Fibroblast of lung (primary cell): ENCODE results near the gene DPP4. TPM values are rescaled to one million over a fixed set of nuclear protein-coding genes. Genes with fewer than 3 reads are reported as not detected.

Experiments used
- DNase-seq, 2 donors: peaks; one replicate each; pipeline versions ENCODE4 v3.0.0 to v3.0.0-alpha.2; 2010; ENCODE audit warnings: low read depth in 2 of 2
- H2AFZ ChIP-seq: 2 replicates; pipeline ENCODE4 v1.5.1; 2012; ENCODE audit warnings: low read length, control low read depth, inconsistent platforms
- H3K27ac ChIP-seq: 2 replicates; pipeline ENCODE4 v1.5.1; 2011; ENCODE audit warnings: low read length, control low read depth; ENCODE audit not compliant: insufficient read depth
- H3K27me3 ChIP-seq: 2 replicates; pipeline ENCODE4 v1.5.1; 2011; ENCODE audit warnings: mild to moderate bottlenecking, low read length; ENCODE audit not compliant: control insufficient read depth, insufficient read depth
- H3K36me3 ChIP-seq: 2 replicates; pipeline ENCODE4 v1.5.1; 2011; ENCODE audit warnings: low read length; ENCODE audit not compliant: control insufficient read depth, insufficient read depth
- H3K4me1 ChIP-seq: 2 replicates; pipeline ENCODE4 v1.5.1; 2011; ENCODE audit warnings: low read length; ENCODE audit not compliant: control insufficient read depth, insufficient read depth; ENCODE audit errors: extremely low read depth
- H3K4me2 ChIP-seq: 2 replicates; pipeline ENCODE4 v1.5.1; 2011; ENCODE audit warnings: low read length, control low read depth; ENCODE audit not compliant: insufficient read depth; ENCODE audit errors: extremely low read depth
- H3K4me3 ChIP-seq, 4 experiments: fragments of 200-600 bp in 1 of 4; sonication (generic) in 1 of 4; replicated peaks in 1 of 4; 2 replicates each; pipeline ENCODE4 v1.5.1; 2011 to 2016; ENCODE audit warnings: low read length in 4 of 4, low read depth in 3 of 4, mild to moderate bottlenecking in 3 of 4, control low read depth in 2 of 4, inconsistent platforms in 1 of 4, mixed read lengths in 1 of 4; ENCODE audit not compliant: insufficient read depth in 1 of 4; ENCODE audit errors: control extremely low read depth in 1 of 4
- H3K79me2 ChIP-seq: 2 replicates; pipeline ENCODE4 v1.5.1; 2012; ENCODE audit warnings: mild to moderate bottlenecking, low read length, inconsistent platforms; ENCODE audit not compliant: control insufficient read depth, insufficient read depth
- H3K9ac ChIP-seq: 2 replicates; pipeline ENCODE4 v1.5.1; 2011; ENCODE audit warnings: mild to moderate bottlenecking, low read length, control low read depth; ENCODE audit not compliant: insufficient read depth
- H3K9me3 ChIP-seq: 2 replicates; pipeline ENCODE4 v1.5.1; 2012; ENCODE audit warnings: low read depth, low read length; ENCODE audit not compliant: control insufficient read depth, insufficient read depth
- H4K20me1 ChIP-seq: 2 replicates; pipeline ENCODE4 v1.5.1; 2011; ENCODE audit warnings: low read length; ENCODE audit not compliant: control insufficient read depth, insufficient read depth; ENCODE audit errors: extremely low read depth
- EZH2 ChIP-seq: IDR thresholded peaks from 2 replicates; pipeline ENCODE4 v1.5.1; 2012; ENCODE audit warnings: low read length, control low read depth, mild to moderate bottlenecking; ENCODE audit errors: missing control alignments
- polyA plus RNA-seq, 2 donors: library from polyadenylated mRNA; depleted of rRNA in 1 of 2; stranded (reverse) in 1 of 2; unstranded in 1 of 2; fragments of >200 nt; gene quantifications; 2 replicates each; pipeline ENCODE4 v1.2.1, GENCODE V29; 2011 to 2012; ENCODE audit warnings: missing spikeins in 1 of 2
- total RNA-seq: library from RNA; depleted of rRNA; stranded (reverse); fragments of >200 nt; gene quantifications from 2 replicates; pipeline ENCODE4 v1.2.1, GENCODE V29; 2014
- TF ChIP-seq, protein P1 (sequence below), 2 donors: IDR thresholded peaks in 1 of 2; conservative IDR thresholded peaks in 1 of 2; 1 replicate in 1 of 2; 2 replicates in 1 of 2; pipeline ENCODE4 v1.5.1; 2011 to 2012; ENCODE audit warnings: low read length in 2 of 2, control low read depth in 1 of 2, inconsistent platforms in 1 of 2, low read depth in 1 of 2, mild to moderate bottlenecking in 1 of 2

Gene DPP4
- total and polyA plus RNA-seq, 2 donors (not counting 1 experiment from before 2014, with no cell fraction given) = 58.1 to 297 TPM

- Histone ChIP-seq H3K9ac (no peak overlapping the region), H3K4me3 (no peak overlapping the region), H3K27ac (no peak overlapping the region), H3K4me2 (no peak overlapping the region), H3K4me1 (no peaks in the 10 kb centered on the region), H4K20me1 (no peaks in the 10 kb centered on the region), H2AFZ (no peak overlapping the region), H3K36me3 (no peaks in the 10 kb centered on the region), H3K9me3 (no peaks in the 10 kb centered on the region), H3K27me3 (no peaks in the 10 kb centered on the region), H3K79me2 (no peaks in the 10 kb centered on the region)
- no peak for DNase-seq
- TF ChIP-seq EZH2 = no peak
- TF ChIP-seq, protein P1, sequence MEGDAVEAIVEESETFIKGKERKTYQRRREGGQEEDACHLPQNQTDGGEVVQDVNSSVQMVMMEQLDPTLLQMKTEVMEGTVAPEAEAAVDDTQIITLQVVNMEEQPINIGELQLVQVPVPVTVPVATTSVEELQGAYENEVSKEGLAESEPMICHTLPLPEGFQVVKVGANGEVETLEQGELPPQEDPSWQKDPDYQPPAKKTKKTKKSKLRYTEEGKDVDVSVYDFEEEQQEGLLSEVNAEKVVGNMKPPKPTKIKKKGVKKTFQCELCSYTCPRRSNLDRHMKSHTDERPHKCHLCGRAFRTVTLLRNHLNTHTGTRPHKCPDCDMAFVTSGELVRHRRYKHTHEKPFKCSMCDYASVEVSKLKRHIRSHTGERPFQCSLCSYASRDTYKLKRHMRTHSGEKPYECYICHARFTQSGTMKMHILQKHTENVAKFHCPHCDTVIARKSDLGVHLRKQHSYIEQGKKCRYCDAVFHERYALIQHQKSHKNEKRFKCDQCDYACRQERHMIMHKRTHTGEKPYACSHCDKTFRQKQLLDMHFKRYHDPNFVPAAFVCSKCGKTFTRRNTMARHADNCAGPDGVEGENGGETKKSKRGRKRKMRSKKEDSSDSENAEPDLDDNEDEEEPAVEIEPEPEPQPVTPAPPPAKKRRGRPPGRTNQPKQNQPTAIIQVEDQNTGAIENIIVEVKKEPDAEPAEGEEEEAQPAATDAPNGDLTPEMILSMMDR (conservative IDR thresholded peaks at IDR 0.05 in 1 of 2, IDR thresholded peaks at IDR 0.05 in 1 of 2; ENCODE audit: low read depth in 1 of 2, low read length in 2 of 2) = no peak
These were observed 109.9 kb downstream of the DPP4 start for GRCh38 chr2:161964160-161964559.

DNA sequence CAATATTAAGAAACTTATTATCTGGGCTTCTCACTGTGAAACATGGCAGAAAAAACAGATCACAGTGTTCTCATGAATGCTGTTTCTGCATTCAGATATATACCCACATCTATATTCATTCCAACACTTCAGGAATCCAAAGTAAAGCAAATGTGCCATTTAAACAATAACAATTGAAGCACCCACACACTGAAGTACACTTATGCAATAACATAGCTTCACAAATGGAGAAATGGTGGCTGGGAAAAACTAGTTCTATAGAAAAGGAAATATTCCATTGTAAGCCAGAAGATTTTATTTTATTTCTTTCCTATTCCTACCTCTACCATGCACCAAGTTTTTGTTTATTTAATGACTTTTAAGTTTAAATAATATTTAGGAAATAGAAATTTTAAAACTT lies 111.9 kb downstream of the DPP4 start:
- no peak for TF ChIP-seq EZH2
- TF ChIP-seq, protein P1 (conservative IDR thresholded peaks at IDR 0.05 in 1 of 2, IDR thresholded peaks at IDR 0.05 in 1 of 2; ENCODE audit: low read depth in 1 of 2, low read length in 2 of 2) = no peak
- no peaks in the 10 kb centered on the region for H3K27me3 ChIP-seq
- H2AFZ ChIP-seq = no peak overlapping the region
- H3K4me3 ChIP-seq = no peak overlapping the region
- H3K27ac ChIP-seq = no peak overlapping the region
- no peaks in the 10 kb centered on the region for H4K20me1 ChIP-seq
- H3K4me1 ChIP-seq = no peaks in the 10 kb centered on the region
- DNase-seq = no peak
- H3K36me3 ChIP-seq = no peaks in the 10 kb centered on the region
- H3K9ac ChIP-seq = no peak overlapping the region
- no peaks in the 10 kb centered on the region for H3K79me2 ChIP-seq
- no peak overlapping the region for H3K4me2 ChIP-seq
- no peaks in the 10 kb centered on the region for H3K9me3 ChIP-seq

- no peak overlapping the region for H3K4me2 ChIP-seq
- H2AFZ ChIP-seq = no peak overlapping the region
These were observed 113.0 kb downstream of the DPP4 start for GRCh38 chr2:161961061-161961460.

More at GRCh38 chr2:161961061-161961460, 113.0 kb downstream of the DPP4 start:
- Histone ChIP-seq H3K27me3 (peaks cover 5% of the 10 kb centered on the region), H3K36me3 (no peaks in the 10 kb centered on the region), H3K4me3 (no peak overlapping the region), H3K9ac (no peak overlapping the region), H3K79me2 (no peaks in the 10 kb centered on the region), H4K20me1 (no peaks in the 10 kb centered on the region), H3K4me1 (no peaks in the 10 kb centered on the region), H3K27ac (no peak overlapping the region), H3K9me3 (no peaks in the 10 kb centered on the region)
- no peak for DNase-seq
- TF ChIP-seq, protein P1 (conservative IDR thresholded peaks at IDR 0.05 in 1 of 2, IDR thresholded peaks at IDR 0.05 in 1 of 2; ENCODE audit: low read depth in 1 of 2, low read length in 2 of 2) = no peak
- TF ChIP-seq EZH2 = no peak
